ENCODE measurements around the gene SLC41A3.

DNA sequence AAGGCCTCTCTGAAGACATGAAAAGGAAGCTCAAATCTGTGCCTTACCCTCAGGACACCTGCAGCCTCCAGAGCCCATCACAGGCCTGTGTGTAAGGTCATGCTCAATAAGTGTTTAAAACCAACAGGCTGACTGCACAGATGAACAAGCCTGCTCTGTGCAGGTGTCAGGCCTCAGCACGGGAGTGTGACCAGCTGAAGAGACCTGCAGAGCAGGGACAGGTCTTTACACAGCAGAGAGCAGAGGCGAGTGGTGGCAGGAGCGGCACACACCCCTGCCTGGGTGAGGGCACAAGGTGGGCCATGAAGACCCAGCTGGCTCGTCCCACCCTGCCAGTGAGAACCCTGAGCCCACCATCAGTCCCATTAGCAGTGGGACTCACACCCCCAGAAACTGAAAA, 58.1 kb downstream of the SLC41A3 start:
- no peak for TF ChIP-seq EZH2 (IDR thresholded peaks at IDR 0.05; ENCODE audit: borderline replicate concordance, low read length)
- TF ChIP-seq, protein P1, sequence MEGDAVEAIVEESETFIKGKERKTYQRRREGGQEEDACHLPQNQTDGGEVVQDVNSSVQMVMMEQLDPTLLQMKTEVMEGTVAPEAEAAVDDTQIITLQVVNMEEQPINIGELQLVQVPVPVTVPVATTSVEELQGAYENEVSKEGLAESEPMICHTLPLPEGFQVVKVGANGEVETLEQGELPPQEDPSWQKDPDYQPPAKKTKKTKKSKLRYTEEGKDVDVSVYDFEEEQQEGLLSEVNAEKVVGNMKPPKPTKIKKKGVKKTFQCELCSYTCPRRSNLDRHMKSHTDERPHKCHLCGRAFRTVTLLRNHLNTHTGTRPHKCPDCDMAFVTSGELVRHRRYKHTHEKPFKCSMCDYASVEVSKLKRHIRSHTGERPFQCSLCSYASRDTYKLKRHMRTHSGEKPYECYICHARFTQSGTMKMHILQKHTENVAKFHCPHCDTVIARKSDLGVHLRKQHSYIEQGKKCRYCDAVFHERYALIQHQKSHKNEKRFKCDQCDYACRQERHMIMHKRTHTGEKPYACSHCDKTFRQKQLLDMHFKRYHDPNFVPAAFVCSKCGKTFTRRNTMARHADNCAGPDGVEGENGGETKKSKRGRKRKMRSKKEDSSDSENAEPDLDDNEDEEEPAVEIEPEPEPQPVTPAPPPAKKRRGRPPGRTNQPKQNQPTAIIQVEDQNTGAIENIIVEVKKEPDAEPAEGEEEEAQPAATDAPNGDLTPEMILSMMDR (IDR thresholded peaks at IDR 0.05; ENCODE audit: low read length) = no peak
